ENCODE measurements around the gene PRR12.
A peak's percentile ranks its signal among the peaks of the same experiment; 100 is the strongest.

PRR12 gene

GRCh38 chr19:49565261-49565660 lies 25.7 kb upstream of the PRR12 start:
- DNase-seq (ENCODE audit: low spot score): no peak

- DNase-seq (ENCODE audit: low spot score): no peak
Observed at GRCh38 chr19:49566302-49566701, 24.7 kb upstream of the PRR12 start.

GRCh38 chr19:49567861-49568441 lies 23.0 kb upstream of the PRR12 start:
- DNase-seq (ENCODE audit: low spot score): no peak

- DNase-seq (ENCODE audit: low spot score): peak; percentile 88
Observed at GRCh38 chr19:49570138-49570856, 20.7 kb upstream of the PRR12 start.

GRCh38 chr19:49570997-49571676 lies 19.8 kb upstream of the PRR12 start:
- no peak for DNase-seq (ENCODE audit: low spot score)

- DNase-seq (ENCODE audit: low spot score): no peak
Observed at GRCh38 chr19:49573009-49573408, 18.0 kb upstream of the PRR12 start.

GRCh38 chr19:49573425-49573824 lies 17.6 kb upstream of the PRR12 start:
- DNase-seq (ENCODE audit: low spot score): no peak

- no peak for DNase-seq (ENCODE audit: low spot score)
Observed at GRCh38 chr19:49574206-49574755, 16.7 kb upstream of the PRR12 start.

- no peak for DNase-seq (ENCODE audit: low spot score)
Observed at GRCh38 chr19:49579193-49579592, 11.8 kb upstream of the PRR12 start.

- no peak for DNase-seq (ENCODE audit: low spot score)
Observed at GRCh38 chr19:49579947-49580263, 11.1 kb upstream of the PRR12 start.

GRCh38 chr19:49580264-49581006 lies 10.5 kb upstream of the PRR12 start, which contains the start of gene NOSIP:
NOSIP (minus strand) TSS chr19:49580556; CDS start chr19:49560691, 19,865 bp downstream.
- DNase-seq (ENCODE audit: low spot score): peak; percentile 96

- DNase-seq (ENCODE audit: low spot score): no peak
Observed at GRCh38 chr19:49581007-49581508, 9.9 kb upstream of the PRR12 start, which contains the start of gene PRRG2. PRRG2 (plus strand) TSS chr19:49581316; CDS start chr19:49583220, 1,904 bp downstream.

GRCh38 chr19:49583239-49583638 lies 7.7 kb upstream of the PRR12 start:
- no peak for DNase-seq (ENCODE audit: low spot score)

- no peak for DNase-seq (ENCODE audit: low spot score)
Observed at GRCh38 chr19:49585023-49585422, 6.0 kb upstream of the PRR12 start.

- DNase-seq (ENCODE audit: low spot score): no peak
Observed at GRCh38 chr19:49587227-49587626, 3.8 kb upstream of the PRR12 start.

GRCh38 chr19:49588365-49589122 lies 2.4 kb upstream of the PRR12 start:
- no peak for DNase-seq (ENCODE audit: low spot score)

- no peak for DNase-seq (ENCODE audit: low spot score)
Observed at GRCh38 chr19:49589502-49589905, 1.5 kb upstream of the PRR12 start.

- peak; percentile 88 for DNase-seq (ENCODE audit: low spot score)
Observed at GRCh38 chr19:49590071-49590970, 661 bp upstream of the PRR12 start.

- DNase-seq (ENCODE audit: low spot score): peak; percentile 37
Observed at GRCh38 chr19:49591731-49592485, 926 bp downstream of the PRR12 start.

All from pons (tissue), 1 donor.